CD14-positive monocyte (primary cell): ENCODE results near the gene SPAG8. TPM values are rescaled to one million over a fixed set of nuclear protein-coding genes. Genes with fewer than 3 reads are reported as not detected.

Experiments used
- DNase-seq, 3 donors: peaks; one replicate each; pipeline ENCODE4 v3.0.0-alpha.2; 2011 to 2022
- H2AFZ ChIP-seq: 2 replicates; pipeline ENCODE4 v1.6.0; 2012; ENCODE audit warnings: mild to moderate bottlenecking, low read depth, low read length, inconsistent platforms; ENCODE audit not compliant: insufficient read depth, poor library complexity, severe bottlenecking
- H3K27ac ChIP-seq, 2 donors: 1 replicate in 1 of 2; 2 replicates in 1 of 2; pipeline ENCODE4 v1.5.1; 2012 to 2013; ENCODE audit warnings: low read length in 2 of 2, control low read depth in 1 of 2, inconsistent platforms in 1 of 2, low read depth in 1 of 2, mild to moderate bottlenecking in 1 of 2
- H3K27me3 ChIP-seq, 2 donors: one replicate each; pipeline versions ENCODE4 v1.6.0 to v1.6.1; 2011 to 2013; ENCODE audit warnings: low read length in 2 of 2; ENCODE audit not compliant: control insufficient read depth in 2 of 2, insufficient read depth in 2 of 2
- H3K36me3 ChIP-seq, 2 donors: replicated peaks in 1 of 2; 1 replicate in 1 of 2; 2 replicates in 1 of 2; pipeline versions ENCODE4 v1.5.1 to v1.6.1; 2012 to 2013; ENCODE audit warnings: low read length in 2 of 2, control low read depth in 1 of 2, inconsistent platforms in 1 of 2, mild to moderate bottlenecking in 1 of 2; ENCODE audit not compliant: insufficient read depth in 2 of 2, control insufficient read depth in 1 of 2
- H3K4me1 ChIP-seq, 2 donors: 1 replicate in 1 of 2; 2 replicates in 1 of 2; pipeline versions ENCODE4 v1.5.1 to v1.6.1; 2012 to 2013; ENCODE audit warnings: low read length in 2 of 2, control low read depth in 1 of 2, inconsistent platforms in 1 of 2, mild to moderate bottlenecking in 1 of 2, moderate library complexity in 1 of 2; ENCODE audit not compliant: insufficient read depth in 2 of 2, control insufficient read depth in 1 of 2
- H3K4me2 ChIP-seq: replicated peaks from 2 replicates; pipeline ENCODE3; 2012; ENCODE audit warnings: low read length, moderate library complexity, mild to moderate bottlenecking; ENCODE audit not compliant: poor library complexity, severe bottlenecking; ENCODE audit errors: extremely low read depth
- H3K4me3 ChIP-seq, 3 experiments: fragments of 200-600 bp in 1 of 3; sonication (generic) in 1 of 3; replicated peaks in 1 of 3; 1 replicate in 2 of 3; 2 replicates in 1 of 3; pipeline ENCODE4 v1.5.1; 2011 to 2013; ENCODE audit warnings: low read length in 3 of 3, mild to moderate bottlenecking in 3 of 3, control low read depth in 2 of 3, low read depth in 2 of 3, inconsistent platforms in 1 of 3, moderate library complexity in 1 of 3
- H3K79me2 ChIP-seq: 2 replicates; pipeline ENCODE4 v1.6.0; 2012; ENCODE audit warnings: mild to moderate bottlenecking, control low read depth, inconsistent platforms, low read length, moderate library complexity; ENCODE audit not compliant: insufficient read depth
- H3K9ac ChIP-seq: 2 replicates; pipeline ENCODE4 v1.6.0; 2017; ENCODE audit warnings: low read length, mild to moderate bottlenecking; ENCODE audit not compliant: insufficient read depth, poor library complexity, severe bottlenecking
- H3K9me3 ChIP-seq, 2 donors: replicated peaks in 1 of 2; 1 replicate in 1 of 2; 2 replicates in 1 of 2; pipeline versions ENCODE4 v1.5.1 to v1.6.1; 2012 to 2013; ENCODE audit warnings: low read length in 2 of 2, control low read depth in 1 of 2; ENCODE audit not compliant: control insufficient read depth in 1 of 2, insufficient read depth in 1 of 2
- H4K20me1 ChIP-seq: 2 replicates; pipeline ENCODE4 v1.6.0; 2012; ENCODE audit warnings: mild to moderate bottlenecking, low read length, control low read depth, moderate library complexity; ENCODE audit not compliant: insufficient read depth
- H3K27ac Mint-ChIP-seq, 7 donors: one replicate each; pipeline ENCODE4 v1.8.0; 2020; ENCODE audit warnings: mild to moderate bottlenecking in 7 of 7, mixed read lengths in 7 of 7, moderate library complexity in 6 of 7, inconsistent platforms in 2 of 7
- H3K27me3 Mint-ChIP-seq, 3 donors: one replicate each; pipeline ENCODE4 v1.8.0; 2021 to 2022; ENCODE audit warnings: low read depth in 3 of 3, mild to moderate bottlenecking in 3 of 3, mixed read lengths in 3 of 3, moderate library complexity in 3 of 3, inconsistent platforms in 1 of 3
- H3K36me3 Mint-ChIP-seq, 2 donors: one replicate each; pipeline ENCODE4 v1.8.0; 2020; ENCODE audit warnings: mixed read lengths in 2 of 2, inconsistent platforms in 1 of 2, mild to moderate bottlenecking in 1 of 2
- H3K4me1 Mint-ChIP-seq: one replicate; pipeline ENCODE4 v1.8.0; 2020; ENCODE audit warnings: mild to moderate bottlenecking, mixed read lengths
- H3K4me3 Mint-ChIP-seq, 2 donors: one replicate each; pipeline ENCODE4 v1.8.0; 2020; ENCODE audit warnings: mild to moderate bottlenecking in 2 of 2, mixed read lengths in 2 of 2, moderate library complexity in 1 of 2
- H3K9me3 Mint-ChIP-seq, 7 donors: one replicate each; pipeline ENCODE4 v1.8.0; 2020 to 2022; ENCODE audit warnings: mixed read lengths in 7 of 7, mild to moderate bottlenecking in 6 of 7, moderate library complexity in 6 of 7, inconsistent platforms in 2 of 7
- CTCF ChIP-seq: fragments of 200-600 bp; IDR thresholded peaks from one replicate; pipeline ENCODE4 v1.8.0; 2022; ENCODE audit warnings: antibody characterized with exemption, mild to moderate bottlenecking
- WGBS: methylation state at CpG from one replicate; pipeline ENCODE4 v1.1.5; 2013; ENCODE audit warnings: missing lambda C conversion rate; ENCODE audit not compliant: insufficient coverage; 5-methylcytosine and 5-hydroxymethylcytosine counted together
- intact Hi-C, 2 donors: fragments of 100-400 bp; cut with micrococcal nuclease; formaldehyde crosslinking; loops; one replicate each; pipeline versions ENCODE4 v1.15.0 to v1.15.1; 2023
- polyA plus RNA-seq, 3 donors: library from polyadenylated mRNA; depleted of rRNA in 1 of 3; unstranded in 2 of 3; stranded (reverse) in 1 of 3; fragments of 300-500 nt in 2 of 3; fragments of >200 nt in 1 of 3; fragmentation: Illumina TruSeq in 2 of 3; gene quantifications; 1 replicate in 2 of 3; 2 replicates in 1 of 3; pipeline ENCODE4 v1.2.3, GENCODE V29; 2012 to 2021

SPAG8 gene
- polyA plus RNA-seq, 3 donors: 0.52 to 2.9 (median 0.68) TPM

- no peak for TF ChIP-seq CTCF
- Histone ChIP-seq H3K4me3 (no peak overlapping the region), H3K27me3 (no peaks in the 10 kb centered on the region), H3K4me1 (no peaks in the 10 kb centered on the region), H3K79me2 (no peaks in the 10 kb centered on the region), H3K9ac (no peak overlapping the region), H4K20me1 (no peaks in the 10 kb centered on the region), H2AFZ (no peak overlapping the region), H3K27ac (no peak overlapping the region), H3K9me3 (no peaks in the 10 kb centered on the region), H3K36me3 (no peaks in the 10 kb centered on the region), H3K4me2 (no peak overlapping the region)
- Mint-ChIP-seq H3K36me3 (no peaks in the 10 kb centered on the region), H3K9me3 (no peaks in the 10 kb centered on the region), H3K4me1 (peaks cover 3% of the 10 kb centered on the region), H3K27ac (no peak overlapping the region), H3K27me3 (peaks cover 2 to 8% (median 3%) of the 10 kb centered on the region in 3 donors), H3K4me3 (no peak overlapping the region)
- intact Hi-C loops: no loop called here
- over 99% methylated on average over 13 of the region's 13 CpGs for WGBS
- no peak for DNase-seq
Observed at GRCh38 chr9:35801328-35802128, 10.5 kb downstream of the SPAG8 start.

- peaks cover 2 to 8% (median 3%) of the 10 kb centered on the region in 3 donors for H3K27me3 Mint-ChIP-seq
- Histone ChIP-seq H3K4me2 (no peak overlapping the region), H3K9me3 (no peaks in the 10 kb centered on the region), H3K27me3 (no peaks in the 10 kb centered on the region), H4K20me1 (no peaks in the 10 kb centered on the region), H3K79me2 (no peaks in the 10 kb centered on the region), H3K4me1 (no peaks in the 10 kb centered on the region), H2AFZ (no peak overlapping the region), H3K9ac (no peak overlapping the region), H3K27ac (no peak overlapping the region), H3K36me3 (no peaks in the 10 kb centered on the region), H3K4me3 (no peak overlapping the region)
- no peak for TF ChIP-seq CTCF
- intact Hi-C loops: no loop called here
- H3K27ac Mint-ChIP-seq: no peak overlapping the region
- H3K4me1 Mint-ChIP-seq: peaks cover 3% of the 10 kb centered on the region
- no peak for DNase-seq
- no peak overlapping the region for H3K4me3 Mint-ChIP-seq
- H3K36me3 Mint-ChIP-seq: no peaks in the 10 kb centered on the region
- WGBS: 100% methylated on average over 2 of the region's 7 CpGs
- no peaks in the 10 kb centered on the region for H3K9me3 Mint-ChIP-seq
Observed at GRCh38 chr9:35800530-35800929, 11.5 kb downstream of the SPAG8 start.
